Ureter (tissue), 1 donor: ENCODE measurements around the gene IP6K3. TPM values are rescaled to one million over a fixed set of nuclear protein-coding genes. Genes with fewer than 3 reads are reported as not detected.

Experiments used
- DNase-seq: peaks from one replicate; pipeline ENCODE4 v3.0.0-alpha.2; 2020; ENCODE audit warnings: low spot score
- total RNA-seq: library from RNA; stranded (reverse); gene quantifications from one replicate; pipeline ENCODE4 v1.2.4, GENCODE V29; 2023
- donor health status: DM: yes; HTN: yes; CAD: no.

Gene IP6K3
- total RNA-seq, 1 donor from 2014 or later, result 2.6 TPM

DNA sequence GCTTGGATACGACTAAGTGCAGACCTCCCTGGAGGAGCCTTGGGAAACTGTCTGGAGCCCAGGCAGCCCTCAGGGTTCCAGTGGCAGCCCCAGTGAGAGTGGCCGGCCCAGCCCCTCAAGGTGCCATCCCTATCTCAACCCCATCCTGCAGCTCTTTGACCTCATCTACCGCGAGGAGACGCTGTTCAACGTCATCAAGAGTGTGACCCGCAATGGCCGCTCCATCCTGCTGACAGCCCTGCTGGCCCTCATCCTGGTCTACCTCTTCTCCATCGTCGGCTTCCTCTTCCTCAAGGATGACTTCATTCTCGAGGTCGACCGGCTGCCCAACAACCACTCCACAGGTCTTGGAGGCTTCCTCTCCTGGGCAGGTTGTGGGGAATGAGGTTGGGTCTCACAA, 55.9 kb downstream of the IP6K3 start:
- no peak for DNase-seq

DNA sequence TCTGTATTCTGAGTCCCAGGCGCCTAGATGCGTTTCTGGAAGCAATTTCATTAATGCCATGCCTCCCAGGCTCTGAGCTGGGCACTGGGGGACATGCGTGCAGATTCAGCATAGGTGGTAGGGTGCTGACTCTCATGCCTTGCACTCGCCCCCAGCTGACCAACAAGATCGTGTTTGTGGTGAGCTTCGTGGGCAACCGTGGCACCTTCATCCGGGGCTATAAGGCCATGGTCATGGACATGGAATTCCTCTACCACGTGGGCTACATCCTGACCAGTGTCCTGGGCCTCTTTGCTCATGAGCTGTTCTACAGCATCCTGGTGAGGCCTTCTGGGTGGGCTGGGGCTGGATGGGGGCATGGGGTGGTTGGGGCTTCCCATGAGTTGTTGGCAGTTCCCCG, 56.8 kb downstream of the IP6K3 start:
- no peak for DNase-seq

DNA sequence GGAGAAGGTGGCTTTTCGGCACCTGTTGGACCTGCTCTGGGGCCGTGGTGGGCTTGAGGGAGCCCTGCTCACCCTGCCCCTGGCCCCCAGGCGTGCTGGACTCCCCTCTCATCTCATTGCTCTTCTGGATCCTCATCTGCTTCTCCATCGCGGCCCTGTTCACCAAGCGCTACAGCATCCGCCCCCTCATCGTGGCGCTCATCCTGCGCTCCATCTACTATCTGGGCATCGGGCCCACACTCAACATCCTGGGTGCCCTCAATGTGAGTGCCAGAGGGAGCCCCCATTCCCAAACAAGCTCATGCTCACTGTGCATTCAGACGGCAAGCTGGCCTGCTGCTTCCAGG, 57.6 kb downstream of the IP6K3 start:
- DNase-seq, result no peak

DNA sequence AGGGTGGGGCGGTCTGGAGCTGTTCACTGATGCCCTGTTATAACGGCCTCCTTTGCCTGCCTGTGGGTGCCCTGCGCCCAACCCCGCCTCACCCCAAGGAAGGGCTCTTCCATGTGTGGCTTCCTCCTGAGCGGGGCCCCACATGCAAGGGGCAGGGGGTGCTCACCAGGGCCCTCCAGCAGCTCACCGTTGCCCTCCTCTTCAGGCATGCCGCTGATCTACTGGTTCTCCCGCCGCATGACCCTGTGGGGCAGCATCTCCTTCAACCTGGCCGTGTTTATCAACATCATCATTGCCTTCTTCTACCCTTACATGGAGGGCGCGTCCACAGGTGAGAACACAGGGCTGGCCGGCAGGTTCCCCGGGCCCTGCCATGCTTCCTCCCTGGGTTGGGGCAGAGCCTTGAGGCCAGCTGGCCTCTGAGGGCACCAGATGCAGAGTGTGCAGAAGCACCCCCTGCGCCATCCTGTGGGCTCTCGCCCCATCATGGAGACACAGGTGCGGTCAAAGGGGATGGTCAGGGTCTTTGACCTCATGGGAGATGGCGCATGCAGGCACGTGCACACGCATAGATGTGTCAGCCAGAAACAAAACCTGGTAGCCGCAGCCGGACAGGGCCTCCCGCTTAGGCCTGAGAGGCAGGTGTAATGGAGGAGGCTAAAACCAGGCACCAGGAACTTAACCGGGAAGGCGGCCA, 58.1 kb downstream of the IP6K3 start:
- DNase-seq, result no peak

DNA sequence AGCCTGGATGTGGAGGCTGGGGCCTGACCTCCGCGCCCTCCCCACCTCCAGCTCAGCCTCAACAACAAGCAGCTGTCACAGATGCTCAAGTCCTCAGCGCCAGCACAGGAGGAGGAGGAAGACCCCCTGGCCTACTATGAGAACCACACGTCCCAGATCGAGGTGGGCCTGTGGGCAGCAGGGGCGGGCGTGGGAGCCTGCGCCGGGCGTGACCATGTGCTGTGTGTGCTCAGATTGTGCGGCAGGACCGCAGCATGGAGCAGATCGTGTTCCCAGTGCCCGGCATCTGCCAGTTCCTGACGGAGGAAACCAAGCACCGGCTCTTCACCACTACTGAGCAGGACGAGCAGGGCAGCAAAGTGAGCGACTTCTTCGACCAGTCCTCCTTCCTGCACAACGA, 58.7 kb downstream of the IP6K3 start:
- DNase-seq, result no peak

DNA sequence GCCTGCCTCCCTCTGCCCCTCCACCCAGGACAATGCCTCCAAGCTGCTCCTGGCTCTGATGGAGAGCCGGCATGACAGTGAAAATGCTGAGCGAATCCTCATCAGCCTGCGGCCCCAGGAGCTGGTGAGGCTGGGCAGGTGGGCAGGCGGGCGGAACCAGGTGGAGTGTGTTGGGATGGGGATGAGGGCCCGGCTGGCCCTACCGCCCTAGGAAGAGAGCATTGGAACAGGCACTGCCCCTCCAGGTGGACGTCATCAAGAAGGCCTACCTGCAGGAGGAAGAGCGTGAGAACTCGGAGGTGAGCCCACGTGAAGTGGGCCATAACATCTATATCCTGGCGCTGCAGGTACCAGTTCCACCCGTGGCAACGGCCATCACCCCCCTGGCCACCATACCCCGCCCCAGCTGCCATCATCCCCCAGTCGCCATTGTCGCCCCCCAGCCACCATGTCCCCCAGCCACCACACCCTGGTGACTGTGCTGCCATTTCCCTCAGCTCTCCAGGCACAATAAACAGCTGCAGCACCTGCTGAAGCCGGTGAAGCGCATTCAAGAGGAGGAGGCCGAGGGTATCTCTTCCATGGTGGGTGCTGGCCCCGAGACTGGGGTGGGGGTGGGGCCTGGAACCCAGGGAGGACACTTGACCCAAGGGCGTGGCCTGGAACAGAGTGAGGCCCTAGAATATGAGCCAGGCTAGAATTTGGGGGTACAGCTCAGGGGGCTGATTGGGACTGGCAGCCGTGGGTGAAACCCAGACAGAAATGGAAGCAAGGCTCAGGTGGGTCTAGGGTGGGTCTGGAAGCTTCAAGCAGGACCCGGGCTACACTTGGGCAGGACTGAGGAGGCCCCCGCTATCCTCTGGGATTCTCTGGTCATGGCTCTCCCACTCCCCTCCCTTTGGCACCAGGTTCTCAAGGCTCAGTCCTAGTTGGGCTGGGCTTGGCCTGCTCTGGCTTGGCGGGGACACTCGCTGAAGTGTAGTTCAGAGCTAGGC, 59.4 kb downstream of the IP6K3 start:
- no peak for DNase-seq

DNA sequence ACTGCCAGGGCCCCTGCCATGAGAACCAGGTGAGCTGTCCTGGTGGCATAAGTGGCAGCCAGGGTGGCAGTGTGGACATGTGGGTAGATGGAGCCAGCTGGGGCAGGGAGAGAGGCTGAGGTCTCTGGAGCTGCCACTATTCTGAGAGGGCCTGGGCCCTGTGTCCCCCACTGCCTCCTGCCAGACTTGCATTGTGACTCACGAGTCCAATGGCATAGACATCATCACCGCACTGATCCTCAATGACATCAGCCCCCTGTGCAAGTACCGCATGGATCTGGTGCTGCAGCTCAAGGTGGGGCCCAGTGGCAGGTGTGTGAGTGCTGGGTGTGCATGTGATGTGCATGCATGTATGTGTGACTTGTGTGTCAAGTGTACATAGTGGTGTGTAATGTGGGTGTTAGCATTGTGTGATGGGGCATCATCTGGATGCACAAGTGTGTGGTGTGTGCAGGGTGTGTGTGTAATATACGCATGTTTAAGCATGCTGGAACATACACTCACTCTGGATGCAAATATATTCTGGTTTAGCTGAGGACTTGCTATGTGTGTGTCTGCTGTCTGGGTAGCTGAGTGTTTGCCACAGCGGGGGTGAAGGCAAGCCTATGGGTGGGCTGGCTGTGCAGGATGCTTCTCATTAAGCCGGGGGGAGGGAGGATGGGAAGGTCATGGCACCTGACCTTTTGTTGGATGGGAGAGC, 60.3 kb downstream of the IP6K3 start:
- no peak for DNase-seq

DNA sequence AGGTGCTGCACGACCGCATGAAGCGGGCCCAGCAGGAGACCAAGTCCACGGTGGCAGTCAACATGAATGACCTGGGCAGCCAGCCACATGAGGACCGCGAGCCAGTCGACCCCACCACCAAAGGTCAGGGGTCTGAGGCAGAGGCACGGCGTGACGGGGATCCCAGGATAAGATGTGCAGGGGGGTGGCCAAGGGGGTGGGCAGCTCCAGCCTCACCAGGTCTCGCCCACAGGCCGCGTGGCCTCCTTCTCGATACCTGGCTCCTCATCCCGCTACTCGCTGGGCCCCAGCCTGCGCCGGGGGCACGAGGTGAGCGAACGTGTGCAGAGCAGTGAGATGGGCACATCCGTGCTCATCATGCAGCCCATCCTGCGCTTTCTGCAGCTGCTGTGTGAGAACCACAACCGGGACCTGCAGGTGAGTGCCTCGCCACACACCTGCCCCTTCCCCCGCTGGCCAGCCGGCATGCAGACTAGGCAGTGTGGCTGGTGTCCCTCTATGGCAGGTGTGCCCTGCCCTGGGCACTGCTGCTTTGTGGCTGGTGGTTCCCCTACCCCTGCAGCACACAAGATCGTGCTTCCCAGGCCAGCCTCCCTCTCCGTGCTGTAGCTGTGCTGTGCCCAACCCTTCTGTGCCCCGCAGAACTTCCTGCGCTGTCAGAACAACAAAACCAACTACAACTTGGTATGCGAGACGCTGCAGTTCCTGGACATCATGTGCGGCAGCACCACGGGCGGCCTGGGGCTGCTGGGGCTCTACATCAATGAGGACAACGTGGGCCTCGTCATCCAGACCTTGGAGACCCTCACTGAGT, 61.1 kb downstream of the IP6K3 start:
- no peak for DNase-seq

DNA sequence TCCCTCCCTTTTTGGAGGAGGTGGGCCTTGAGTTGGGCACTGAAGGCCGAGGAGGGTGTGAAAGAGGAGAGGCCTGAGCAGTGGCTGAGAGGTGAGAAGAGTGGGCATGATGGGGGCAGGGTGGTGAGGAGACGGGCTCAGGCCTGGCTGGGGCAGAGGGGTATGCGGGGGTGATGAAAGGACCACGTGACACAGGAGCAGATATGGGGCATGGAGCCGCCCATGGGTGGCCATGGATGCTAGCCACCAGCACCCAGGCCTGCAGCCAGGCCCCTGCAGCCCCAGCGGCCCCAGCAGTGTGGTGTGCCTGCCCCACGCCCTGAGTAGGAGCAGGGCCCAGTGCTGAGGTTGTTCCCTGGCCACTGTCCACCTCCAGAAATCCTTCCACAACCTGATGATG, 61.7 kb downstream of the IP6K3 start:
- no peak for DNase-seq

DNA sequence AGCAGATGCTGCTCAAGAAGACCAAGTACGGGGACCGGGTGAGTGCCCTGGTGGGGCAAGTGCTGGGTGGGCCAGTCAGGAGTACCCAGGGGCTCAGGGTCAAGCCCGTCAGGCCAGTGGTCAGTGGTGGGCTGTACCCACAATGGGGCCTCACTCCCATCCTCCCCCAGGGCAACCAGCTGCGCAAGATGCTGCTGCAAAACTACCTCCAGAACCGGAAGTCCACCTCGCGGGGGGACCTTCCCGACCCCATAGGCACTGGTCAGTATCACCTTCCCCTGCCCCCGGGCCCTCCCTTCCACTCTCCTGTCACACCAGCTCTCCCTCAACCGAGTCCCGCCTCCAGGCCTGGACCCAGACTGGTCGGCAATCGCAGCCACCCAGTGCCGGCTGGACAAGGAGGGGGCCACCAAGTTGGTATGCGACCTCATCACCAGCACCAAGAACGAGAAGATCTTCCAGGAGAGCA, 62.2 kb downstream of the IP6K3 start:
- DNase-seq, result no peak

DNA sequence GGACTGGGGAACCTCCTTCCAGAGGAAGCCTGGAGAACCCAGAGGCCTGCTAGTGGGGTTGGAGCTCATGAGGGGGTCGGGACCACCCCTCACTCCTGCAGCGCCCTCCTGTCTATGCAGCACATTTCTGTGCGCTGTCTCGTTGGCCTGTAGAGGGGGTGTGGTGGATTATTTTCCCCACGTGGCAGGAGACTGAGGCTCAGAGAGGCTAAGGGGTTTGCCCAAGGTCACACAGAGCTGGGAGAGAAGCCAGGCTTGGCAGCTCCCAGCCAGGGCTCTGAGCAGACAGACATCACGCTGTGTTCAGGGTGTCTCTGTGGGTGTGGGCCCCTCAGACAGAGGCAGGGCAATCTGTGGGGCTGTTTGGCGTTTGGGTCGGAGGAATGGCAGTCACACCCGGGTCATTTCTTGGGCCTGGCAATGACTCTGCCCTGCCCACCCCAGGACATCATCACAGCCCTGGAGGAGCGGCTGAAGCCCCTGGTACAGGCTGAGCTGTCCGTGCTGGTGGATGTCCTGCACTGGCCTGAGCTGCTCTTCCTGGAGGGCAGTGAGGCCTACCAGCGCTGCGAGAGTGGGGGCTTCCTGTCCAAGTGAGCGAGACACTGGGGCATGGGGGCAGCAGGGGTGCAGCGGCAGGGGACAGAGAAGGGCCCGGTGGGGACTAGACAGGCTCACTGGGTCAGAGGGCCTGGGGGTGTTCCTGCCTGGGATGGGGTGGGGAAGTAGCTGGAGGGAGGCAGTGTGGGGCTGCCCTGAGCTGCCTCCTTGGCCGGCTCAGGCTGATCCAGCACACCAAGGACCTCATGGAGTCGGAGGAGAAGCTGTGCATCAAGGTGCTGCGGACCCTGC, 62.9 kb downstream of the IP6K3 start:
- DNase-seq, result no peak

DNA sequence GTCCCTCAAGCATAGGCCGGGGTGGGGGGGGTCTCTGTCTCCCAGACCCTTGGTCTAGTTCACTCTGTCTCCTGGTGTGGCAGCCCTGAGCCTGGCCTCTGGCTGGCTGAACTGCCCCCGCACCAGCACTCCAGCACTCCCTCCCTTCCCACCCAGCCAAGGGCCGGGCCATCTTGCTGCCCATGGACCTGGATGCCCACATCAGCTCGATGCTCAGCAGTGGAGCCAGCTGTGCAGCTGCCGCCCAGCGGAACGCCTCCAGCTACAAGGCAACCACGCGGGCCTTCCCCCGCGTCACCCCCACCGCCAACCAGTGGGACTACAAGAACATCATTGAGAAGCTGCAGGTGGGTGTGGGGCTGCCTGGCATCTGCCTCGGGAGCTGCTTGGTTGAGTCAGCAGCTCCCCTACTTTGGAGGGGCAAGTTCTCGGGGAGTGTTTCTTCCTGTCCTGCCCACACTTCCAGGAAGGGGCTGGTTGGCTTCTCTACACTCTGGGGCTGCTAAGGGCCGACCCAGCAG, 63.6 kb downstream of the IP6K3 start:
- DNase-seq, result no peak

DNA sequence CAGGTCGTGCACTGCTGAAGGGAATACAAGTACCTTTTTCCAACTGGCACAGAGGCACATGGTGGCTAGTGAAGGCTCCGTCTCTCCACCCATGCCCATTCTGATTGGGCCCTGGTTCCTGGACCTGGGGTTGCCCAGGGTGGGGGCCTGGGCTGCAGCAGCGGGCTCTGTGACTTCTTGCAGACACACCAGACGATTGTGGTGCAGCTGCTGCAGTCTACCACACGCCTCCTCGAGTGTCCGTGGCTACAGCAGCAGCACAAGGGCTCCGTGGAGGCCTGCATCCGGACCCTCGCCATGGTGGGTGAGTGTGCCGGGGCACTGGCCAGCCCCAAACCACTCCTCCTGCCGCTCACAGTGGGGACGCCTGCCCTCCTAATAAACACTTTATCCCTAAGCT, 64.4 kb downstream of the IP6K3 start:
- DNase-seq, result no peak

DNA sequence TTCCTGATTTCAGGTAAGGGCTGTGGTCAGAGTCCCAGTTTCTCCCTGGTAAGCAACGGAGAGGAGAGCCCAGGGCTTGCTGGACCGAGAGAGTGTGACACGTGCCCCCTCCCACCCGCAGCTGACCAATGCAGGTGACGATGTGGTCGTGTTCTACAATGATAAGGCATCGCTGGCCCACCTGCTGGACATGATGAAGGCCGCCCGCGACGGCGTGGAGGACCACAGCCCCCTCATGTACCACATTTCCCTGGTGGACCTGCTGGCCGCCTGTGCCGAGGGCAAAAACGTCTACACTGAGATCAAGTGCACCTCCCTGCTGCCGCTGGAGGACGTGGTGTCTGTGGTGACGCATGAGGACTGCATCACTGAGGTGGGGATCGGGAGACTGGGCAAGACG, 66.9 kb downstream of the IP6K3 start:
- no peak for DNase-seq

DNA sequence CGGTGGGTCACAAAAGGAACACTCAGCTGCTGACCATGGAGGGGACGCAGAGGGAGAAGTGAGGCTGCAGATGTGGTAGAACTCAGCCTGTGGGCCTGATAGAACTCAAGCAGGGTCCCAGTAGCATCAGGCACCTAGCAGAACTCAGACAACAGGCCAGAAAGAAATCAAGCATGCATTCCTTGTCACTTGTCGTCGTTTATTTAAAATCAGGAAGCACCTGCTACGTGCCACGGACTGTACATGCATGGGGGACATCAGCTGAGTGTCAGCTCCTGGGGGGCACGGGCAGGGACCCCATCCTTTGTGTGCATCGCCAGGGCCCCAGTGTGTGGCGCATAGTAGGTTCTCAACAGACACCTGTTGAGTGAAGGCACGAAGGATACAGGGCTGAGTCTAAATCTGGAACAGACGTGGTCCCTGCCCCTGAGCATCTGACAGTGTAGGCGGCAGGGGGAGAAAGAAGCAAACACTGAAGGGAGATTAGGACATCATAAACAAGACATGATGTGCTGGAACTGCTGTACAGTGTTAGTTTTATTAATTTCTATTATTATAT, 67.7 kb downstream of the IP6K3 start:
- DNase-seq, result no peak

DNA sequence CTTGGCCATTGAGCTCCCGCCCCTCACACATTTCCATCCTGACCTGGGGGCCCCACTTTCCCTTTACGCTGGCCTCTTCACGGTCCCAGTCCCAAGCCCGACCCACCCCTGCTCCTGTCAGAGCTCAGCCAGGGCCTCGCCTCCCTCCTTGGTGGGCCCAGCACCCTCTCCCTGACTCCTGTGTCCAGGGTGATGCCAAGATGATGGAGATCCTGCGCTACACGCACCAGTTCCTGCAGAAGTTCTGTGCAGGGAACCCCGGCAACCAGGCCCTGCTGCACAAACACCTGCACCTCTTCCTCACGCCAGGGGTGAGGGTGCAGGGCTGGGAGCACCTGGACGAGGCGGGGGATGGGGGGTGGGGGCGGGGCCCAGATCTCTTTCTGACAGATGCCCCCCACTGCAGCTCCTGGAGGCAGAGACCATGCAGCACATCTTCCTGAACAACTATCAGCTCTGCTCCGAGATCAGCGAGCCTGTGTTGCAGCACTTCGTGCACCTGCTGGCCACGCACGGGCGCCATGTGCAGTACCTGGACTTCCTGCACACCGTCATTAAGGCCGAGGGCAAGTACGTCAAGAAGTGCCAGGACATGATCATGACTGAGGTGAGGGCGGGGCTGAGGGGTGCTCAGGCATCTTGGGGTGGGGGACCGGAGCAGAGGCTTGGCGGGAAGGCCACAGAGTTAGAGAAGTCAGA, 68.3 kb downstream of the IP6K3 start:
- no peak for DNase-seq

DNA sequence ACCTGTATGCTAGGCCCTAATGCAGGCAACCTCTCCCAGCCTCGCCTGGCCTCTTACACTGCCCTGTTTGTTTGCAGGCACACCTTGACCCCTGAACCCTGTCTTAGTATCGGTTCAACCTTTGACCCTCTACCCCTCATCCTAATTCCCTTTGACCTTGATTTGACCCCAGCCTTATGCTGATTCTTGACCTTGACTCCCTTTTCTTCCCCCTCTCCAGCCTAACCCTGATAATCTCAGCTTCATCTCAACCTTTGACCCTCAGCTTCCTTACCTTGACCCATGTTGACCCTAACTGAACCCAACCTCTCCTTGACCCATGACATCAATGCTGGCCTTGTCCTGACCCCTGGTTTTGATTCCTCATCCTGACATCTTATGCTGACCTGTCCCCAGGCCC, 69.0 kb downstream of the IP6K3 start:
- DNase-seq, result no peak

DNA sequence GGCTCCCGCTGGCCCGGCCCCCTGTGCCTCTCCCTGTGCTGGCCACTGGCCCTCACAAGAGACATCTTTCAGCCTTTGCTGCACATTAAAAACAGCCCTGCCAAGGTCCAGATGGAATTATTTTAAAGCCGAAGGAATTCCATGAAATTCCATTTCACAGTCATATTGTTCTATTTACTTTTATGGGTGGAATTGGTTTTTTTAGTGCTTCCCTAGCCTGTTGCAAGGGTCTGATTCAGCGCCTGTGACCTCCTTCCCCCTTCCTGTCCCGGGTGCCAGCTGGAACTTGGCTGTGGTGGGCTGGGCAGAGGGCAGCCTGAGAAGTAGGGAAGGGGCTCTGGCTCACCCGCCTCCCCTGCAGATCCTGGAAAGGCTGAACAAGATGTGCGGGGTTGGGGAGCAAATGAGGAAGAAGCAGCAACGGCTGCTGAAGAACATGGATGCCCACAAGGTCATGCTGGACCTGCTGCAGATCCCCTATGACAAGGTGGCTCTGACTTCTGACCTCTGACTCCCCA, 69.5 kb downstream of the IP6K3 start:
- no peak for DNase-seq
